NCI-H526 (cell line): ENCODE data around the gene TRIP10.
"Not testable (repeated sequence)": the region's sequence is repeated elsewhere in the genome, so short reads cannot be mapped to it uniquely, and the experiment has no call there.

Experiments
- DNase-seq, 2 experiments: peaks; one replicate each; lab custom pipeline; 2025; lab: John Stamatoyannopoulos, UW

The TRIP10 gene, protein sequence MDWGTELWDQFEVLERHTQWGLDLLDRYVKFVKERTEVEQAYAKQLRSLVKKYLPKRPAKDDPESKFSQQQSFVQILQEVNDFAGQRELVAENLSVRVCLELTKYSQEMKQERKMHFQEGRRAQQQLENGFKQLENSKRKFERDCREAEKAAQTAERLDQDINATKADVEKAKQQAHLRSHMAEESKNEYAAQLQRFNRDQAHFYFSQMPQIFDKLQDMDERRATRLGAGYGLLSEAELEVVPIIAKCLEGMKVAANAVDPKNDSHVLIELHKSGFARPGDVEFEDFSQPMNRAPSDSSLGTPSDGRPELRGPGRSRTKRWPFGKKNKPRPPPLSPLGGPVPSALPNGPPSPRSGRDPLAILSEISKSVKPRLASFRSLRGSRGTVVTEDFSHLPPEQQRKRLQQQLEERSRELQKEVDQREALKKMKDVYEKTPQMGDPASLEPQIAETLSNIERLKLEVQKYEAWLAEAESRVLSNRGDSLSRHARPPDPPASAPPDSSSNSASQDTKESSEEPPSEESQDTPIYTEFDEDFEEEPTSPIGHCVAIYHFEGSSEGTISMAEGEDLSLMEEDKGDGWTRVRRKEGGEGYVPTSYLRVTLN

GRCh38 chr19:6739390-6739882 is at the start of gene TRIP10:
TRIP10 (plus strand) TSS chr19:6739680; CDS start chr19:6739762, 82 bp downstream.
- peak in 1 of 2 experiments; percentile 74 for DNase-seq

DNA sequence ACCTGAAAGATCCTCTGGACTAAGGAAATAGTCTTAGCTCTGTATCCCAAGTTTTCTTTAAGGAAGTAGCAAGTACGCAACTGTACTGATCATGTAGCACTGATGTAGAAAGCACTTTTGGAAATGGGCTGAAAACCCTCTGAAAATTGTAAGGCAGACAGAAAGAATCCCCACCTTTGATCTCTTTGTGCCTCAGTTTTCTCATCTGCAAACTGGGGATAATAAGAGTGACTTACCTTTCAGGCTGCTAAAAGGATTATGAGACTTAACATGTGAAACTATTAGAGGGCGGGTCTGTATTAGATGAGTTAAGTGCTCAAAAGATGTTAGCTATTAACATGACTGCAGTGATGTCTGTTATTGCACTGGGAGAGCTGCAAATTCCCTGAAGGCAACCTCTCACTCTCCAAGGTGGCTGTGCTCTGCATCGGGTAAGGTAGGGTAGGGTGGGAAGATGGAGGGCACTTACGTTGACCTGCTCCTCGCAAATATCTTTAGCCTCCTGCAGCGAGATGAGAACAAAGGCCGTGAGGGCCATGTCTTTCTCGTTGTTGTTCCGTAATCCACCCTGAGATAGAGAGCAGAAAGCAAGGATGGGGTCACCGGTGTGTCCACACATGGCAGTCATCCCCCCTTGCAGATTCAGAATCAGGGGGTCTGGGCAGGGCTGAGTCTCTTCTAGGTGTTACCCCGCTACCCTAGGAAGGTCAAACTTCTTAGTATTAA is 49.2 kb upstream of the TRIP10 start:
- DNase-seq: no peak

DNA sequence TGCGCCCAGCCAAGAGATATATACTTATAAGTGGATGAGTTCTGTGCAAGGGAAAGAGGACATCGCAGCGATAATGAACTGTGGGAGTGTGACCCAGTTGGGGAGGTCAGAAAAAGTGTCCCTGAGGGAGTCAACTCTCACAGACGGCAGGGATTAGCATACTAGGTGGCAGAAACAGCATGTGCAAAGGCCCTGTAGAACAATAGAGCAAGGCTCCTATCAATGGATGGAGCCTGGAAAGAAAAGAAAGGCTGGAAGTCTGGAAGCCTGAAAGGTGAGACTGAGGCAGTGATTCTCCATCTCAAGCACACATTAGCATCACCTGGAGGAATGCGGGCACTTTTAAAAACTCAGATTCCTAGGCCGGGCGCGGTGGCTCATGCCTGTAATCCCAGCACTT is 48.1 kb upstream of the TRIP10 start:
- DNase-seq: no peak

- DNase-seq: no peak
Observed at GRCh38 chr19:6692027-6692426, 47.5 kb upstream of the TRIP10 start.

DNA sequence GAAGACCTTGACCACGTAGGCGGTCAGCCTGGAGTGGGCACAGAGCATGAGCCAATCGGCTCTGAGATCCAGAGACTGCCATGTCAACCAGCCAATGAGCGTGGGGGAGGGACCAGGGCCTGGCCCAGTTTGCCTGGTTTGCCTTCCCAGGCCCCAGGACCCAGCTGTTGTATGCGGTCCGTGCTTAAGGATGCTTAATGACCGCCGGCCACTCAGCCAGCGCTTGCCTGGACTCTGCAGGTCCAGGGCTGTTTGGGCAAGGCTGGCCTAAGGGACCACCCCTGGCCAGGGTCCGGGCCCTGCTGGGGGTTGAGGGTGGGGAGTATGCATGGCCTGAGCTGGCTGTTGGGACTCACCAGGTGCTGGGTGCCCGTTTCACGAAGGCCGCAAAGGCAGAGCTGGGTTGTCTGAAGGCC is 46.4 kb upstream of the TRIP10 start:
- DNase-seq: no peak

- DNase-seq: no peak
Observed at GRCh38 chr19:6693681-6694080, 45.8 kb upstream of the TRIP10 start.

DNA sequence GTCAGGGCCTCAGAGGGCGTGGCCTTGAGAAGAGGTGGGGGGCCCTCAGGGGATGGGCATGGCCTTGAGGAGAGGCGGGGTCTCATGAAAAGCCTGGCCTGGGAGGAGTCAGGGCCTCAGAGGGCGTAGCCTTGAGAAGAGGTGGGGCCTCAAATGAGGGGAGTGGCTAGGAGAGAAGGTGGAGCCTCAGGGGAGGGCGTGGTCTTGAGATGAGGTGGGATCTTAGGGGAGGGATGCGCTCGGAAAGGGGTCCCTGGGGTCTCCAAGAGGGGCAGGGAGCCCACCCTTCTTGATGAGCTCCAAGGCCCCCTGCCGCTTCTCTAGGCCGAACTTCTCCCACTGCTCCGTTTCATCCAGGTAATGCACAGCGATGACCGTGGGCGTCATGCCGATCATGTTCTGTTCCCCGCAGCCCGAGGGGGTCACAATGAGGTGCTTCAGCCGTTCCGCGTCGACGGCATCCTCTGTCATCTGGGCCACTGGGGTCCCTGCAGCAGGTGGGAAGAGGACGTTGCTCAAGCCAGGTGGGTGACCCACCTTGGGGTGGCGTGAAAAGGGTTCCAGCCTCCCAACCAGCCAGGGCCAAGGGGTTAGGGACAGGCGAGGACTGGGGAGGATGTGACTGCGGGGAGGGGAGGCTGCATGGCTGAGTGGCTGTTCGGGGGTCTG is 45.2 kb upstream of the TRIP10 start:
- DNase-seq: no peak

GRCh38 chr19:6696239-6696820 is 43.1 kb upstream of the TRIP10 start:
- no peak for DNase-seq

- DNase-seq: no peak
Observed at GRCh38 chr19:6697291-6697690, 42.2 kb upstream of the TRIP10 start.

DNA sequence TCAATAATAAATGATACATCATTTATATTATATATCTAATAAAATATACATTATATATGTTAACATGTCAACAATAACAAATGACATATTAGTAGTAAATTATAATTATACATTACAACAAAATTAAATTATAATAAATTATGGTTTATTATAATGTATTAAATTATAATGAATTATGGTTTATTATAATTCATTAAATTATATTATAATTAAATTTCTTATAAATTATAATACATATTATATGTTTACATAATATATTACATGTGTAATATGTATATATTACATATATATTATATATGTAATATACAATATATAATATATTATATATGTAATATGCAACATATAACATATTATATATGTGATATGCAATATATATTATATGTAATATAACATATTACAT is 39.5 kb upstream of the TRIP10 start:
- DNase-seq: no peak

DNA sequence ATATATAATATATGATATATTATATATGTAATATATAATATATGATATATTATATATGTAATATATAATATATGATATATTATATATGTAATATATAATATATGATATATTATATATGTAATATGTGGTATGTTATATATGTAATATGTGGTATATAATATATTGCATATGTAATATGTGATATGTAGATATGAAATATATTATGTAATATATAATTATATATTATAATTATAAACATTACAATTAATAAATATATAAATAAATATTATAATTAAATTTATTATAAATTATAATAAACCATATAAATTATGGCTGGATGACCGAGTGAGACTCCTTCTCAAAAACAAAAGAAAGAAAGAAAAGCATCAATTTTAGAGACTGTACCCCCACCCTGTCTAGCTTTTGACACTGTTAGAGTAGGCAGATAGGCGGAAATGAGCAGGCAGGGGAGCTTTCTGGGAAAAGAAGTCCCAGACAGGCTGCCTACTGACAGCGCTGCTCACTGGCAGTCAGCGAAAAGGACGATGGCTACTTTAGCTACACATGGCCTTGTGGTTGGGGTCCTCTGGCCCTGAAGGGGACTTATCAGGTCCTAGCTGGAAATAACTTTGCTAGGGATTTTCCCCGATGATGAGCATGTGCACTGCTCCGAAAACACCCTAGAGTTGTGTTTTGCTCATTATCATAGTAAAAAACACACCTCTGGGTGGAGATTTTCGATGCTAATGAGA is 38.7 kb upstream of the TRIP10 start:
- DNase-seq: no peak

DNA sequence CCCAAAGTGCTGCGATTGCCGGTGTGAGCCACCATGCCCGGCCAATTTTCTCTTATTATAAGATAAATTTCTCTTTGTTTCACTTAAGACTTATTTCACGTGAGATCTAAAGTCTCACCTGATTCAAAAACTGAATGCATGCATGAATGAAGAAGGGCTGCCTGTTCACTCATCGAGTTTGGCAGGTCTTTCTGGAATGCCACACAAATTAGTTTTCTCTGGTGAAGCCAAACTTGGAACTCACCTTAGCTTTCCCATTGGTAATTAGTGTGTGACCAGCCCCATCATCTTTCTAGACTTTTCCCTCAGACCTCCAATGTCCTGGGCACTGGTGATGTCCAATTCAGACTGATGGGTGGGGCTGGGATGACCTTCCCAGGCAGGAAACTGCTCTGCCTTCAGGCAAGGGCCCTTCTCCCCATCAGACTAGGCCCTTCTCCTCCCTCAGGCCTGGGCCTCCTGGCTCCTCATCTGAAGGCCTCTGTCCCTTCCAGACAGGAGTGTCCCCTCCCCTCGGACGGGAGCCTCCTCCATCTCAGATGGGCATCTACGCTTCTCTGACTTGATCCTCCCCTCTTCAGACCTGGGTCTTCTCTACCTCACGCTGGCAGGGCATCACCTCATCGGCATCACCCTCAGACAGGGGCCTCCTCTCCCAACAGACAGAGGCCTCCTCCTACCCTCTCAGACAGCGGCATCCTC is 33.4 kb upstream of the TRIP10 start:
- DNase-seq: no peak

DNA sequence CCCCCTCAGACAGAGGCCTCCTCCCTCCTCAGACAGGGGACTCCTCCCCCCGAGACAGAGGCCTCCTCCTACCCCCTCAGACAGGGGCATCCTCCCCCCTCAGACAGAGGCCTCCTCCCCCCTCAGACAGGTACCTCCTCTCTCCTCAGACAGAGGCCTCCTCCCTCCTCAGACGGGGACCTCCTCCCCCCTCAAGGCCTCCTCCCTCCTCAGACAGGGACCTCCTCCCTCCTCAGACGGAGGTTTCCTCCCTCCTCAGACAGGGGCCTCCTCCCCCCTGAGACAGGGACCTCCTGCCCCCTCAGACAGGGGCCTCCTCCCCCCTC is 32.9 kb upstream of the TRIP10 start:
- DNase-seq: no peak

GRCh38 chr19:6707011-6707657 is 32.3 kb upstream of the TRIP10 start:
- no peak for DNase-seq

GRCh38 chr19:6707658-6708018 is 31.8 kb upstream of the TRIP10 start:
- DNase-seq: no peak

GRCh38 chr19:6708346-6708745 is 31.1 kb upstream of the TRIP10 start:
- no peak for DNase-seq

- not testable (repeated sequence) for DNase-seq
Observed at GRCh38 chr19:6708913-6709312, 30.6 kb upstream of the TRIP10 start.

GRCh38 chr19:6709549-6709948 is 29.9 kb upstream of the TRIP10 start:
- DNase-seq: no peak

DNA sequence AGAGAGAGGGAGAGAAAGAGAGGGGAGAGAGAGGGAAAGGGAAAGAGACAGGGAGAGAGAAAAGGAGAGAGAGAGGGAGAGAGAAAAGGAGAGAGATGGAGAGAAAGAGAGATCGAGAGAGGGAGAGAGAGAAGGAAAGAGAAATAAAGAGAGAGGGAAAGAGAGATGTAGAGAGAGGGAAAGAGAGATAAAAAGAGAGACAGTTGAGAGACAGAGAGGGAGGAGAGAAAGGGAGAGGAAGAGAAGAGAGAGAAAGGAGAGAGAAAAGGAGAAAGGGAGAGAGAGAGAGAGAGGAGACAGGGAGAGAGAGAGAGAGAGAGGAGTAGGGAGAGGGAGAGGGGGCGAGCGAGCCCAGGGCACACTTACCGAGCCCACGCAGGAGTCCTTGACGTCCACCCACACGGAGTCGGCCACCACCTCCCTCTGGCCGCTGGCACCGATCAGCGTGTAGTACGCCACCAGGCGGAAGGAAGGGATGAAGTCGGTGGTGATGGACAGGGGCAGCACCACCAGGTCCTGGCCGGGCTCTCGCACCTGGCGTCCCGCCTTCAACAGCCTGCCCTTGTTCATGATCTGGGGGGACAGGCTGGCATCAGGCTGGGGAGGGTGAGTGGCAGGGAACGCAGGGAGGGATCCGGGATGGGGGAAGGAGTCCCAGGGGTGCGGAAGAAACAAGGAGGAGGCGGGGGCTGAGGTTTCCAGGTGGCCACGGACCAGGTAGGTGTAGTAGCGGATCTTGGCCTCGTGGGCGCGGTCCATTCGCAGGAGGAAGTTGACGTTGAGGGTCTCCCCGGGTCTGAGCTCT is 29.0 kb upstream of the TRIP10 start:
- DNase-seq: peak in 1 of 2 experiments; percentile 30

GRCh38 chr19:6711078-6711361 is 28.5 kb upstream of the TRIP10 start:
- DNase-seq: no peak
